NOMO-1 treated with DMSO at 0.1 percent for 48 hours (cell line): ENCODE results near the gene CD69.

Experiments used
- DNase-seq: peaks from one replicate; lab custom pipeline; 2025; ENCODE audit not compliant: unreplicated experiment; lab: John Stamatoyannopoulos, UW

Gene CD69

DNA sequence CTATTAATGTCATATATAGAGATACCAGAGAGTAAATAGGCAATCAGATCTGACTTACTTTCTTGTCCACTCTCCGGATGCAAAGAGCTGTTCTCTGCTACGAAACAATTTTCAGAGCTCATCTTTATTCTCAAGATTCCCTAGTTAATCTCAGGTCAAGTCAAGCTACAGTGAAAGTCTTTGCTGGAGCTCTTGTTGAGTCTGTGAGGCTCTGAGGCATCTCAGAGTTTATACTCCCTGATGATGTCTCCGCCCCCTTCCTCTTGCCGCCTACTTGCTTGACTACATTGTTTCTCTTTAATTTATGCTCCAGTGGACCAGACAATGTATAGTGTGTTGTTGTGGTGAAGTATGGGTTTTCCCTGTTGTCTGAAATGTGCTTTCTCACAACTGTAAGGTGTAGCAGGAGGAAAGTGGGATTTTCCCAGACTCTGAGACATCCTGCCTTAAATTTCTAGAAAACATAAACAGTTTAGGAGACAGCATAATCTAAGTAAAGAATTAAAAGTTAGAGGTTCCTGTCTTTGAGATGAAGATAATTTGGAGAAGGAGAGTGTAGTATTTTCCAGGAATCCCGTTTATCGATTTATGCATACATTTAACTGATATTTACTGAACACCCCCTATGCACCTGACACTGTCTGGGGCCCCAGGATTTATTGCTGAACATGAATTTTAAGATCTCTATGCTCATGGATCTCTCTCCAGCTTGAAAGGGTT, at the start of gene CD69:
CD69 (minus strand) TSS at position 203 of the 720 bp plus-strand sequence; CDS start at position 122, 81 bp downstream.
- DNase-seq: peak; percentile 69

DNA sequence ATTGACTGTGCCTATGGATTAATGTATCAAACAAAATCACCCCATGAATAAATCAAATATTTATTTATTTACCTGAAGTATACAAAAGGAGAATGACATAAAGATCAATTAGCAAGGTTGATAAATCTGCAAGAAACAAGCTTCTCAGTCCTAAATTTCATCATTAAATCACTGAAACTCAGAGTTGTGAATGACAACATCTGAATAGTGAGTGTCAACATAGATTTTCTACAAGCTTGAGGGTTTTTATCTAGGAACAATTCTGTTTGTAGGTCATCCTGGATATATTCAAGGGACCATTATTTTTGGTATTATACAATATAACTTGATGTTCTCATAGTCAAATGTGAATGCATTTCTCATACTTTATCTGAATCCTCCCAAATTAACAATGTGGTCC, 49.2 kb upstream of the CD69 start:
- DNase-seq: no peak

DNA sequence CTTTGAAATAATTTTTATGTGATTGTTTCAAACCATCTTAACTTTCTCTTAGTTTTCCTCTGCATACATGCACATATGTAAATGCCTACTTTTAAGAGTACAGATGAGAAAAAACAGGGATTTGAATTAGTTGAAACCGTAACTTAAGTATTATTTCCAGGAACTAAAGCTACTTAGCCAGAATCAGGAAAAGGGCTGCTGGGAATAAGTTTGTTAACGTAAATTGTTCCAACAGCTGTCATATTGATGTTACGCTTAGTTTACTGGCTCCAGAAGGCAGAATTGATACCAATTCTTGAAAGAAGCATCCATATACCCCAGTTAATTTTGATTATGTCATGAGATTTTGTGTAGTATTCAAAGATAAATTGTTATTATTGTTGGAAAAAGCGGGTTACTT, 48.6 kb upstream of the CD69 start:
- no peak for DNase-seq

GRCh38 chr12:9808504-9808903, 47.8 kb upstream of the CD69 start:
- DNase-seq: peak; percentile 38

GRCh38 chr12:9806714-9807113, 46.0 kb upstream of the CD69 start:
- no peak for DNase-seq

- no peak for DNase-seq
These were observed 45.2 kb upstream of the CD69 start for GRCh38 chr12:9805883-9806282.

- DNase-seq: no peak
These were observed 39.3 kb upstream of the CD69 start for GRCh38 chr12:9799961-9800360.

DNA sequence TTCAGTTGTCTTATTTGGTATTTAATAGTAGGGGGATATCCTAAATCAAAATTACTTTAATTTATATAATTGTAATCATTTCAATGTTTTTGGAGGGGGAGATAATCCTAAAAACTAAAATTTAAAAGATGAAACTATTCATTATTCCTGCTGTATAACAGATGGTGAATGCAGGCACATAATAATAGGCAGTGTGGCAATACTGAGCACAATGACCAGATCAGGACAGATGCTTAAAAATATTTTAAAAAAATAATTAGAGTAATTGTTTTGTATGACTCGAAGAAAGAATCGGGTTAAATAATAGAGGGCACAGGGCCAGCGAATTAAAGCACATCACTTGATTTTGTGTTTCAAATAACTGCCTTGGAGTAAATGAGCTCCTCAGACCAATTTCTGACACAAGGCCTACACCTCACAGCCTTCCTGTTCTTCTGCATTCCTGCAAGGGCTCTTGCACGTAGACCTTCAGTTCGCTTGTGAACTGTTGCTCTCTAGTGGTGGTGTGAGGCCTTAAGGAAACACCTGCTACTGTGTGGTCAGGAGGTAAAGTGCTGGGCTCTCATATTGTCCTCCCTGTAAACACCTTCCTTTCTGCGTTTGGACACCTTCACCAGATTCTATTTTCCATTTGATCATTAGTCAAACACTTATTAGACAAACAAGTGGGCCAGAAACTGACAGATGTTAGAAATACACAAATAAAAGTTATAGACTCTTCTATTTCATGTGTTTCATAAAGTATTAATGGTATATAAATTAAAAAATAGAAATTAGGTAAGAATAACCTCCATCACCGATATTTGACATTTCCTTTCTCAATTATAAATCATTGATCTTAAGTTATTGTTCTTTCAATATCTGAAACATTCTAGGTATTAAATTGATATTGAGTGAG, 37.3 kb upstream of the CD69 start:
- DNase-seq: peak; percentile 92

DNA sequence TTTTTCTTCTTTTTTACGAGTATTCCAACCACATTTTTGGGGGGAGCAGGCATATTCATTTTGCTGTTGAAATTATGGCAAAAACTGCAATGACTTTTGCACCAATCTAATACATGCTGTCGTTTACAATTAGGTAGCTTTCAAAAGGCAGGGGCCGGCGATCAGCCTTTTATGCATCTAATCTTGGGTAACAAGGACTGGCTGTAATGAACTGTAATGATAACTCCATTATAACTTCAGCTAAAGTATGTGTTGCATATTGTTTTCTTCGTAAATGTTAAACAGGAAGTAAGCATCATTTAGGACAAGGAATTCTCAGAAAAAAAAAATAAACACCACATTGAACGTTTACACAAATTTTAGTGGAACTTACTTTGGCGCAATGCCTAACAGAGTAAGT, 36.3 kb upstream of the CD69 start:
- DNase-seq: peak; percentile 36

DNA sequence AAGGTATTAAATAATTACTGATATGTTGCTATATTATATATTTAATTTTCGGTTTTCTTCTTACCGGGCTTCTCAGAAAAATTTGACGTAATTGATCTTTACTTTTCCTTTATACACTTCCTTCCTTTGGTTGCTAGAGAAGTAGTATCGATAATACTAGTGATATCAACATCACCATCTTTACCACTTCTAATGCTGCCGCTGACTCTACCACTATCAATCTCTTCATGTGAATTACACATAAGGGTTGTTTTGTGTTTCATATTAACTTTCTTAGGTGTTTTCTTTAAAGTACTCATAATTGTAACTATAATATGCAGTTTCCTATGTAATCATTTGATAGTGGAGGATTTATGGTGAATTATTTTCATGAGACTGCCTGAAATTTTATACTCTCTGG, 35.6 kb upstream of the CD69 start:
- DNase-seq: no peak

GRCh38 chr12:9795945-9796344, 35.2 kb upstream of the CD69 start:
- no peak for DNase-seq

DNA sequence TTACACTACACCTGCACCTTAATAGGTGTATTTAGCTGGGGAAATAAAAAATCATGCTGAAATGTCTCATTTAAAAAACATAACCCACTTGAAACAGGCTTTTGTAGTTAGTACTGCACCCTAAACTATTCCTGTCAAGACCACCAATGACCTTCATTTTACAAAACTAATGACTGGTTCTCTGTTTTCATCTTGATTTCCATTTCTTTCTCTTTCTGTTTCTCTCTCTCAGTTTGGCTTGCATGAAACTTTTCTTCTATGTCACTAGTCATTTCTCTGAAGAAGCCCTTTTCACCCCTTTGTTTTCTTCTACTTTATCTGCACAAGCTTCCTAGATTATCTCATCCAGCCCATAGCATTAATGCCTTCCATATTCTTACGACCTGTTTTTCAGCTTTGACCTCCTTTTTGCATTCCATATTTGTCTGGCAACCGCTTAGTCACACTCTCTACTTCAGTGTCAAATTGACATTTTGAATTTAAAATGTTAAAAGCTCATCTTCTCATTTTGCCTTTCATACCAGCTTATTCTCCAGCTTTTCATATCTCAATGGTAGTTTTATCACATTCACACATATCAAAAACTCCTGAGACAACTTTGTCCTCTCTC, 33.9 kb upstream of the CD69 start:
- DNase-seq: peak; percentile 60

DNA sequence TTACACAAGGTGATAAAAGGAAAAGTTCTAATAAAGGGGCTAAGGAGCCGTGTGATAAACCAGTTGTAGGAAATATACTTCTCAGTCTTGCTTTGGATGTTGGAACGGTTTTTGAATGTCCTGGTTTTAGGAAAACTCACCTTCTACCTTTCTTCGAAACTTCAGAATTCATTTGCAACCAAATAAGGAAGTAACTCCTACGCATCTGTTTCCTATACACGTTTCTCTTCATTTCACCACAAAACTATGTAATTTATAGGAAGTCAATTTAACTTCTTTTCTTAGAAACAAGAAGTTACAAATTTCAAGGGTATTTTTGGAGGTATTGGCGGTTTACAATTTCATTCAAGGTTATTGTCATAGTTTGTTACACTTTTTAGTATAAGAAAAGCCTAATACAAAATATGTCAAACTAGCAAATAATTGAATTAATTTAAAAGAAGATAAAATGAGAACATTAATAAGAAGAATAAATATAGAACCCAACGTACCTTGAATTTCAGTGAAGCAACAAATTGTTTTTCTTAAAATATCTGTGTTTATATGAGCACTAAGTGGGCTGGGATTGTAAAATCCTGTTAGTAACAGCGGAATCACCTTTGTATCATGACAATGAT, 33.2 kb upstream of the CD69 start:
- DNase-seq: peak; percentile 96

DNA sequence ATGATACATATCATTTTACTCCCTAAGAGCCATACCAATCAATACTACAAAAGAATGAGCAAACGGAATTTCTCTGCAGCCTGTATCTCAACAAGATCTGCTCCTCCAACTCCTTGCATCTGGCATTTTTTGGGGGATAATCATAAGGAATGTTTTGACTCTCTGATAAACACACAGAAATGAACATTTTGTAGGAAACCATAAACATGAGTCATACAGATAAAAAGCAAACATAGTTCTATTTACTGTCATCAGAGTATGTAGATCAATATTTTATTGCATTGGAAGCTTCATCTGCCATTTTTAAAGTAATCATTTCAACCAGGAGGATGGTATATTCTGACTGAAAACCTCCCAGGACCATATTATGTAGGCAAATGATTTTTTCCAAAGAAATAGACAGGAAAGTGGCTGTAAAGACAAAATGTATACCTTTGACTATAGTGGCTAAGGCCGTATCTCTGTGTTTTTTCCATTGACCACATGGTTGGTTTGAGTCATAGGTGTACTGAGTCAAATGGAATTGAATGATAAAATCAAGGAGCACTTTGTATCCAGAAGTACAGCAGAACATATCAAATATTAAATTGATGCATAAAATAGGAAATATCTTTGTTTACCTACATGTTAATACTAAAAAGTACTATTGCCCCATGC, 32.4 kb upstream of the CD69 start:
- DNase-seq: no peak

GRCh38 chr12:9792185-9792900, 31.6 kb upstream of the CD69 start:
- DNase-seq: no peak

GRCh38 chr12:9786726-9787717, 26.3 kb upstream of the CD69 start:
- peak; percentile 45 for DNase-seq

- peak; percentile 32 for DNase-seq
These were observed 24.1 kb upstream of the CD69 start for GRCh38 chr12:9784816-9785215.

- no peak for DNase-seq
These were observed 23.6 kb upstream of the CD69 start for GRCh38 chr12:9784326-9784725.
